Activated B cell treated with CpG ODN at 0.5 μM for 24 hours (primary cell): ENCODE measurements around the gene CEP104. TPM values are rescaled to one million over a fixed set of nuclear protein-coding genes. Genes with fewer than 3 reads are reported as not detected.
A peak's percentile ranks its signal among the peaks of the same experiment; 100 is the strongest.

Source experiments
- ATAC-seq: fragments of 200-7000 bp; cut with Tn5 transposase; one replicate; pipeline ENCODE4 v1.10.0; 2021; ENCODE audit warnings: low read depth, mild to moderate bottlenecking, moderate library complexity
- CTCF ChIA-PET: fragments of 350-600 bp; sonication (Branson Sonifier 250); formaldehyde crosslinking; loops from one replicate; lab custom pipeline; 2021; ENCODE audit warnings: antibody characterized with exemption; lab: Charles Lee
- POLR2A ChIA-PET: fragments of 350-600 bp; sonication (Branson Sonifier 250); formaldehyde crosslinking; loops from one replicate; lab custom pipeline; 2021; ENCODE audit warnings: antibody characterized with exemption; lab: Charles Lee
- DNase-seq: peaks from one replicate; pipeline ENCODE4 v3.0.0; 2022
- H3K27ac Mint-ChIP-seq: one replicate; pipeline ENCODE4 v1.8.0; 2020; ENCODE audit warnings: mixed read lengths
- H3K27me3 Mint-ChIP-seq: one replicate; pipeline ENCODE4 v1.8.0; 2021; ENCODE audit warnings: mixed read lengths
- H3K36me3 Mint-ChIP-seq: one replicate; pipeline ENCODE4 v1.8.0; 2021; ENCODE audit warnings: low read depth, mixed read lengths
- H3K4me1 Mint-ChIP-seq: one replicate; pipeline ENCODE4 v1.8.0; 2021; ENCODE audit warnings: mixed read lengths
- H3K4me3 Mint-ChIP-seq: one replicate; pipeline ENCODE4 v1.8.0; 2020; ENCODE audit warnings: mild to moderate bottlenecking, mixed read lengths
- H3K9me3 Mint-ChIP-seq: one replicate; pipeline ENCODE4 v1.8.0; 2020; ENCODE audit warnings: mixed read lengths
- intact Hi-C: fragments of 100-400 bp; cut with micrococcal nuclease; formaldehyde crosslinking; loops from one replicate; pipeline ENCODE4 v1.15.1; 2024
- total RNA-seq: library from RNA; stranded (reverse); gene quantifications from 2 replicates; pipeline ENCODE4 v1.2.3, GENCODE V29; 2022
- TF ChIP-seq, protein P1 (sequence below): fragments of 200-600 bp; IDR thresholded peaks from one replicate; pipeline ENCODE4 v1.8.0; 2022; ENCODE audit warnings: antibody characterized with exemption, mild to moderate bottlenecking

Gene CEP104
- total RNA-seq, 1 donor from 2014 or later: 45.1 TPM

DNA sequence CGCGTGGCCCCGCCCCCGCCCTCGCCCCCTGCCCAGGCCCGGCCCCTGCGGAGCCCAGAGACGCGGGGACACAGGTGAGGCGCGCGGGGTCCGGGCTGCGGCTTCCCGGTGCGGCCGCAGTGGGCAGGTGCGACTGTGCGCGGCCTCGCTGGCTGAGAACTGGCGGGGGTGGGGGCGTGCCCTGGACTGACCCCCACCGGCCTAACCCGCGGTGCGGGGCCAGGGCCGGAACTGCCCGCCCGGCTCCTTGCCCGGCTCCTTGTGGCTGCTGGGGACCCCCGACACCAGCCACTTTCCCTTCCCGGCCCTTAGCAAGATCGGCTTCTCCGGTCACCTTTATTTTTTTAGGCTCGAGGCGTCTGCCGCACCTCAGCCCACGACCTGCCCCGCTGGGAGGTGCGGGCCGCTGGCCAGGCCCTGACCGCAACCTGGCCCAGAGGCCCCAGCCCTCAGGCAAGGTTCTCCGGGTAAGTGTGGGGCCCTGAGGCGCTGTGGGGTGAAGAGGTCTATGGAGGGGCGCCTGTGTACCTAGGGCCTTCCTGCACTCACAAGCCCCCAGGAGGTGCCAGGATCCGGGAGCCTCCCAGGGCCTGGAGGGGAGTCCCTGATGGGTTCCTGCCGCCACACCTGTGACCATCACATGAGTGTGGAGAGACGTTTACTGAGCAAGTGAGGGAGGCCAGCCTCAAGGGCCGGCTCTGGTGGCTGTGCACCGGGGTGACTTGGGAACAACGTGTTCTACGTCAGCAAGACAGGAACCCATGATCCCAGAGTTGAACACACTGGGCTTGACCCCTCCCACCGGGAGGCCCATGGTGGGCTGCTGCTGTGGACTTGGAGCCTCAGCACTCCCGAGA lies 84.1 kb downstream of the CEP104 start, which contains the start of gene SMIM1:
Gene SMIM1 (plus strand): TSS at position 35 of the 857 bp plus-strand sequence. CDS start 2,625 bp downstream, outside the sequence.
- DNase-seq (no peak), ATAC-seq (no peak)
- Mint-ChIP-seq H3K27ac (no peak within 1 kb of the TSS), H3K27me3 (no peaks in the 10 kb centered on the region), H3K4me3 (peak within 1 kb of the TSS; percentile 76), H3K36me3 (no peaks in the 10 kb centered on the region), H3K4me1 (peaks cover 18% of the 10 kb centered on the region), H3K9me3 (no peaks in the 10 kb centered on the region)
- CTCF ChIA-PET: interaction anchor here (0.7 kb wide), 1 partner anchor 124 kb away, joined by 3 read pairs; no protein-coding TSS in a partner anchor
- POLR2A ChIA-PET: interaction anchor here (1.6 kb wide), 1 partner anchor 23 kb away, joined by 7 read pairs; the partner anchor contains the start of gene LRRC47
- TF ChIP-seq, protein P1, sequence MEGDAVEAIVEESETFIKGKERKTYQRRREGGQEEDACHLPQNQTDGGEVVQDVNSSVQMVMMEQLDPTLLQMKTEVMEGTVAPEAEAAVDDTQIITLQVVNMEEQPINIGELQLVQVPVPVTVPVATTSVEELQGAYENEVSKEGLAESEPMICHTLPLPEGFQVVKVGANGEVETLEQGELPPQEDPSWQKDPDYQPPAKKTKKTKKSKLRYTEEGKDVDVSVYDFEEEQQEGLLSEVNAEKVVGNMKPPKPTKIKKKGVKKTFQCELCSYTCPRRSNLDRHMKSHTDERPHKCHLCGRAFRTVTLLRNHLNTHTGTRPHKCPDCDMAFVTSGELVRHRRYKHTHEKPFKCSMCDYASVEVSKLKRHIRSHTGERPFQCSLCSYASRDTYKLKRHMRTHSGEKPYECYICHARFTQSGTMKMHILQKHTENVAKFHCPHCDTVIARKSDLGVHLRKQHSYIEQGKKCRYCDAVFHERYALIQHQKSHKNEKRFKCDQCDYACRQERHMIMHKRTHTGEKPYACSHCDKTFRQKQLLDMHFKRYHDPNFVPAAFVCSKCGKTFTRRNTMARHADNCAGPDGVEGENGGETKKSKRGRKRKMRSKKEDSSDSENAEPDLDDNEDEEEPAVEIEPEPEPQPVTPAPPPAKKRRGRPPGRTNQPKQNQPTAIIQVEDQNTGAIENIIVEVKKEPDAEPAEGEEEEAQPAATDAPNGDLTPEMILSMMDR: no peak
- intact Hi-C loops: loop anchor here (1.0 kb wide), 3 partner anchors 23 to 127 kb away; partner anchors contain the start of genes C1orf174 and LRRC47

- CTCF ChIA-PET: no interaction called here
- Mint-ChIP-seq H3K4me1 (peaks cover 18% of the 10 kb centered on the region), H3K4me3 (peak overlapping the region; percentile 76), H3K27ac (no peak overlapping the region), H3K36me3 (no peaks in the 10 kb centered on the region), H3K27me3 (peaks cover 5% of the 10 kb centered on the region), H3K9me3 (no peaks in the 10 kb centered on the region)
- DNase-seq: peak; percentile 87
- intact Hi-C loops: loop anchor here (1.0 kb wide), 3 partner anchors 24 to 128 kb away; partner anchors contain the start of genes C1orf174 and LRRC47
- POLR2A ChIA-PET: interaction anchor here (1.2 to 1.4 kb wide), 2 partner anchors 24 to 127 kb away, joined by 4 to 8 read pairs; partner anchors contain the start of genes C1orf174 and LRRC47
- TF ChIP-seq, protein P1: no peak
- ATAC-seq: peak; percentile 89
Observed at GRCh38 chr1:3772027-3772714, 84.8 kb downstream of the CEP104 start.

GRCh38 chr1:3771108-3772026 lies 85.6 kb downstream of the CEP104 start:
- no peak for ATAC-seq
- TF ChIP-seq, protein P1: no peak
- intact Hi-C loops: loop anchor here (1.0 kb wide), 3 partner anchors 24 to 129 kb away; partner anchors contain the start of genes C1orf174 and LRRC47
- no peaks in the 10 kb centered on the region for H3K36me3 Mint-ChIP-seq
- H3K27ac Mint-ChIP-seq: no peak overlapping the region
- ChIA-PET CTCF (no interaction called here), POLR2A (interaction anchor here (1.2 to 1.4 kb wide), 2 partner anchors 25 to 128 kb away, joined by 4 to 8 read pairs; partner anchors contain the start of genes C1orf174 and LRRC47)
- H3K4me3 Mint-ChIP-seq: peak overlapping the region; percentile 76
- H3K9me3 Mint-ChIP-seq: no peaks in the 10 kb centered on the region
- H3K27me3 Mint-ChIP-seq: peaks cover 5% of the 10 kb centered on the region
- DNase-seq: no peak
- peaks cover 18% of the 10 kb centered on the region for H3K4me1 Mint-ChIP-seq

DNA sequence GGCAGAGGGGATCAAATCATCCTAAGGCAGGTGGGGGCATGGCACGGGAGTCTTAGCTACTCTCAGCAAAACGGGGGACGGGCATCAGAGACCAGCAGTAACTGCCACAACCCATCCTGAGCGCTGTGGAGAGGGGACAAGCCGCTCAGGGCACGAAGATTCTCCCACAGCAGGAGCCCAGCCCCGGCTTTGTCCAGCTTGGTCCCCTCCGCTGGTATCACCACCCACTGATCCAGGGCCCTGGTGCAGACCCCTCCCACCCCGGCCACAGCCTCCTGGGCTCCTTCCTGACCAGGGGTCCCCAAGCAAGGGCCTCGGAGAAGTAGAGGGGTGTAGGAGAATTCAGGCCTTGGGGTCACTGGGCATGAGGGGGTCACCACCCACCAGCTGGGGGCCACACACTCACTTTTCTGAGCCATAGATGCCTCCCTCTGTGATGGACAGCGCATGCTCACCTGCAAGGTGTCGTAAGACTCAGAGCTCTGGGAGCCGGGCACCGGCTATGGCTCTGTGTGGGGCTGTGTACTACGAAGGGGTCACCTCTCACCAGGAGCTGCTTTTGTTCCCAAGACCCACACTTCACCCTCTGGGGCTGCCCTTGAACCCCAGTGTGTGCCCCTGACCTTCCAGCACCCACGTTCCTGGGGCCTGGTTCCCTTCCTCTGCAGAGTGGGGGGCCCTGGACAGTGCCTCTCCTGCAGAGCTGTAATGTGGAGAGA lies 86.8 kb downstream of the CEP104 start:
- DNase-seq (no peak), ATAC-seq (no peak)
- Mint-ChIP-seq H3K27ac (no peak overlapping the region), H3K27me3 (peaks cover 6% of the 10 kb centered on the region), H3K36me3 (no peaks in the 10 kb centered on the region), H3K4me1 (peaks cover 11% of the 10 kb centered on the region), H3K9me3 (no peaks in the 10 kb centered on the region), H3K4me3 (peak overlapping the region; percentile 45)
- ChIA-PET CTCF (no interaction called here), POLR2A (no interaction called here)
- intact Hi-C loops: no loop called here
- TF ChIP-seq, protein P1: no peak
